Retinal pigment epithelial cell (primary cell): Measurements from ENCODE around the gene ZNF799.
"Not testable (repeated sequence)": the region's sequence is repeated elsewhere in the genome, so short reads cannot be mapped to it uniquely, and the experiment has no call there.

Source experiments
- DNase-seq: peaks from one replicate; pipeline ENCODE4 v3.0.0-alpha.2; 2010; ENCODE audit warnings: low read depth
- H3K4me3 ChIP-seq: 2 replicates; pipeline ENCODE4 v1.5.1; 2011; ENCODE audit warnings: mild to moderate bottlenecking, low read length, control low read depth, moderate library complexity
- TF ChIP-seq, protein P1 (sequence below): conservative IDR thresholded peaks from 2 replicates; pipeline ENCODE4 v1.5.1; 2011; ENCODE audit warnings: low read depth, low read length, control low read depth, inconsistent platforms

The ZNF799 gene

DNA sequence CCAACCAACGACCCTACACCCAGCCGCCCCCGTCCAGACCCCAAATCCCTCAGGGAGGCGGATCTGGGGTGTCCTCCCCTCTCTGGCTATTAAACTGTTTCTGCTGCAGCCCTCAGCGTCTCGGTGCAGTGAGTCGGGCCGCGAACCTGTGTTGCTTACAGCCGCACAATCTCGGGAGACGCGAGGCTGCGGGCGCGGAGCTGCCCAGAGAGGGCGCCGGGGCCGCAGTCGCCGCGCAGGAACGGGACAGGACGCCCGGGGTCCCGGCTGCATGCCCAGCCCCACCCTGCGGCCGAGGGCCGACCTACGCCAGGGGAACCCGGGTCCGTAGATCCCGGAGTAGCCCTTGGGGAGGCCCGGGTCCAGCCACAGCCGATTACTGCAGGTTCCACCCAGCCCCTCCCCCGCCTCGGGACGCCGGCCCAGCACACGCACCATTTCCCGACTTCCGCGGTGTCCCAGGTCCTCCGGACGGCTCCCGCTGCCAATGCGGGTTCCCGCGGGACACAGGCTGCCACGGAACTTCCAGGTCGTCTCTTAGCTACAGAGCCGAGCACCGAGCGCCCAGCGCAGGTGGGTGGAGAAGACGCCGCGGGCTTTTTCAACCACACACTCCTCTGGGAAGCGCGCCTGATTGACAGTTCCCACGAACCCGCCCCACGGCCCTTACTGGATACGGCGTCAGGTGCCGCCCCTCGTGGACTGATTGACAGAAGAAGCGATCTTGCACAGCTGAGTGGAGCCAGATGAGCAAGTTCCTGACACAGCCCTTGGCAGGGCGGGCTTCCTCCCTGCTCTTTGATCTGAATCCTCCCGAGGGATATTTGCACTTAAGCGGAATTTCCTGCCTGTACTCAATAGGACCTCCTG lies at the start of gene ZNF799:
ZNF799 (minus strand) TSS at position 639 of the 870 bp plus-strand sequence; CDS start at position 438, 201 bp downstream.
- peak within 1 kb of the TSS; percentile 74 for H3K4me3 ChIP-seq
- DNase-seq = peak; percentile 84
- TF ChIP-seq, protein P1, sequence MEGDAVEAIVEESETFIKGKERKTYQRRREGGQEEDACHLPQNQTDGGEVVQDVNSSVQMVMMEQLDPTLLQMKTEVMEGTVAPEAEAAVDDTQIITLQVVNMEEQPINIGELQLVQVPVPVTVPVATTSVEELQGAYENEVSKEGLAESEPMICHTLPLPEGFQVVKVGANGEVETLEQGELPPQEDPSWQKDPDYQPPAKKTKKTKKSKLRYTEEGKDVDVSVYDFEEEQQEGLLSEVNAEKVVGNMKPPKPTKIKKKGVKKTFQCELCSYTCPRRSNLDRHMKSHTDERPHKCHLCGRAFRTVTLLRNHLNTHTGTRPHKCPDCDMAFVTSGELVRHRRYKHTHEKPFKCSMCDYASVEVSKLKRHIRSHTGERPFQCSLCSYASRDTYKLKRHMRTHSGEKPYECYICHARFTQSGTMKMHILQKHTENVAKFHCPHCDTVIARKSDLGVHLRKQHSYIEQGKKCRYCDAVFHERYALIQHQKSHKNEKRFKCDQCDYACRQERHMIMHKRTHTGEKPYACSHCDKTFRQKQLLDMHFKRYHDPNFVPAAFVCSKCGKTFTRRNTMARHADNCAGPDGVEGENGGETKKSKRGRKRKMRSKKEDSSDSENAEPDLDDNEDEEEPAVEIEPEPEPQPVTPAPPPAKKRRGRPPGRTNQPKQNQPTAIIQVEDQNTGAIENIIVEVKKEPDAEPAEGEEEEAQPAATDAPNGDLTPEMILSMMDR = no peak

DNA sequence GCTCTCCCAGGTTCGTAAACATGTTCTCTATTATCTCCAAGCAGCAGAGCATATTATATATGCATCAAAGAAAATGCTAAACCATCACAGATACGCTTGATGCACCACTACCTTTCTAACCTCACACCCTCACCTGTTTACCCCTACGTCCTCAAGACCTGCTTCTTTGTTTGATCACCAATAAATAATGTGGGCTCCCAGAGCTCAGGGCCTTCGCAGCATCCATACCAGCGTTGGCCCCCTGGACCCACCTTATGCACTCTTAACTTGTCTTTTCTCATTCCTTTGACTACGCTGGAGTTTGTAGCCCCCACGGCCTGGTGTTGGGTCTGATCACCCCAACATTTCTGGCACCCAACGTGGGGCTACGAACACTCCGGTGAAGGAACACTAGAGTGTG lies 49.8 kb upstream of the ZNF799 start:
- no peak for DNase-seq
- H3K4me3 ChIP-seq = no peak overlapping the region
- TF ChIP-seq, protein P1 = no peak

GRCh38 chr19:12448808-12449207 lies 47.7 kb upstream of the ZNF799 start:
- TF ChIP-seq, protein P1 = no peak
- H3K4me3 ChIP-seq = no peak overlapping the region
- DNase-seq = no peak

DNA sequence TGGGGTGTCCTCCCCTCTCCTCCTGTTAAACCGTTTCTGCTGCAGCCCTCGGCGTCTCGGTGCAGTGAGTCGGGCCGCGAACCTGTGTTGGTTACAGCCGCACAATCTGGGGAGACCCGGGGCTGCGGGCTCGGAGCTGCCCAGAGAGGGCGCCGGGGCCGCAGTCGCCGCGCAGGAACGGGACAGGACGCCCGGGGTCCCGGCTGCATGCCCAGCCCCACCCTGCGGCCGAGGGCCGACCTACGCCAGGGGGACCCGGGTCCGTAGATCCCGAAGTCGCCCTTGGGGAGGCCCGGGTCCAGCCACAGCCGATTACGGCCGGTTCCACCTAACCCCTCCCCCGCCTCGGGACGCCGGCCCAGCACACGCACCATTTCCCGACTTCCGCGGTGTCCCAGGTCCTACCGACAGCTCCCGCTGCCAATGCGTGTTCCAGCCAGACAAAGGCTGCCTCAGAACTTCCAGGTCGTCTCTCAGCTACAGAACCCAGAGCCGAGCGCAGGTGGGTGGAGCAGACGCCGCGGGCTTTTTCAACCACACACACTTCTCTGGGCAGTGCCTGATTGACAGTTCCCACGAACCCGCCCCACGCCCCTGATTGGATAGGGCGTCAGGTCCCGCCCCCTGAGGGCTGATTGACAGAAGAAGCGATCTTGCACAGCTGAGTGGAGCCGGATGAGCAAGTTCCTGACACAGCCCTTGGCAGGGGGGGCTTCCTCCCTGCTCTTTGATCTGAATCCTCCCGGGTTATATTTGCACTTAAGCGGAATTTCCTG lies 39.7 kb upstream of the ZNF799 start, which contains the start of gene ZNF443:
ZNF443 (minus strand) TSS at position 481 of the 776 bp plus-strand sequence; CDS start at position 374, 107 bp downstream.
- peak; percentile 88 for DNase-seq
- peak within 1 kb of the TSS; percentile 75 for H3K4me3 ChIP-seq

GRCh38 chr19:12439686-12440540 lies 38.8 kb upstream of the ZNF799 start:
- peak; percentile 1 for DNase-seq
- peak overlapping the region; percentile 75 for H3K4me3 ChIP-seq

More for the DNA sequence above, 39.7 kb upstream of the ZNF799 start, which contains the start of gene ZNF443:
- TF ChIP-seq, protein P1 = no peak

- not testable (repeated sequence) for DNase-seq
Measured at GRCh38 chr19:12430726-12431299, 29.7 kb upstream of the ZNF799 start.

GRCh38 chr19:12425888-12426274 lies 24.8 kb upstream of the ZNF799 start:
- no peak for DNase-seq
- H3K4me3 ChIP-seq = no peak overlapping the region
- TF ChIP-seq, protein P1 = no peak

More at GRCh38 chr19:12430726-12431299, 29.7 kb upstream of the ZNF799 start:
- not testable (repeated sequence) for H3K4me3 ChIP-seq
